OCI-LY1 (cell line): ENCODE measurements around the gene EEF1G.
A peak's percentile ranks its signal among the peaks of the same experiment; 100 is the strongest.
"Not testable (repeated sequence)": the region's sequence is repeated elsewhere in the genome, so short reads cannot be mapped to it uniquely, and the experiment has no call there.

Source experiments
- H2AFZ ChIP-seq: fragments of 200-600 bp; sonication (generic), shearing (Covaris generic); 2 replicates; pipeline ENCODE4 v1.6.0; 2014; ENCODE audit warnings: antibody characterized with exemption, mild to moderate bottlenecking, low read length
- H3F3A ChIP-seq: fragments of 200-600 bp; sonication (generic), shearing (Covaris generic); 2 replicates; pipeline ENCODE4 v1.6.0; 2014; ENCODE audit warnings: mild to moderate bottlenecking, antibody characterized with exemption, low read length, moderate library complexity; ENCODE audit not compliant: insufficient read depth
- H3K27ac ChIP-seq: fragments of 200-600 bp; sonication (generic); 2 replicates; pipeline ENCODE4 v1.5.1; 2014; ENCODE audit warnings: low read length, mixed run types, mild to moderate bottlenecking, low read depth; ENCODE audit not compliant: poor library complexity, severe bottlenecking
- H3K27me3 ChIP-seq: fragments of 200-600 bp; sonication (generic); 2 replicates; pipeline ENCODE4 v1.6.0; 2014; ENCODE audit warnings: antibody characterized with exemption, mild to moderate bottlenecking, low read length, moderate library complexity; ENCODE audit not compliant: insufficient read depth
- H3K36me3 ChIP-seq: fragments of 200-600 bp; sonication (generic); 2 replicates; pipeline ENCODE4 v1.6.1; 2014; ENCODE audit warnings: mild to moderate bottlenecking, antibody characterized with exemption, low read length, moderate library complexity, mixed read lengths; ENCODE audit not compliant: insufficient read depth
- H3K4me1 ChIP-seq: fragments of 200-600 bp; sonication (generic); 2 replicates; pipeline ENCODE4 v1.5.1; 2014; ENCODE audit warnings: mild to moderate bottlenecking, low read length, moderate library complexity; ENCODE audit not compliant: insufficient read depth, severe bottlenecking
- H3K4me2 ChIP-seq: fragments of 200-600 bp; sonication (generic), shearing (Covaris generic); 2 replicates; pipeline ENCODE4 v1.6.1; 2014; ENCODE audit warnings: low read length
- H3K4me3 ChIP-seq: fragments of 200-600 bp; sonication (generic); 2 replicates; pipeline ENCODE4 v1.5.1; 2014; ENCODE audit warnings: low read length, low read depth, mild to moderate bottlenecking, mixed read lengths; ENCODE audit not compliant: poor library complexity, severe bottlenecking
- H3K79me2 ChIP-seq: fragments of 200-600 bp; shearing (Covaris generic); 2 replicates; pipeline ENCODE4 v1.6.1; 2016; ENCODE audit warnings: mixed run types, low read length, mixed read lengths; ENCODE audit not compliant: insufficient read depth
- H3K9ac ChIP-seq: fragments of 200-600 bp; sonication (generic), shearing (Covaris generic); 2 replicates; pipeline ENCODE4 v1.6.1; 2014; ENCODE audit warnings: mild to moderate bottlenecking, low read length, mixed read lengths
- H3K9me2 ChIP-seq: fragments of 200-600 bp; sonication (generic), shearing (Covaris generic); 2 replicates; pipeline ENCODE4 v1.6.1; 2014; ENCODE audit warnings: low read depth, mild to moderate bottlenecking, low read length, mixed read lengths
- H3K9me3 ChIP-seq: fragments of 200-600 bp; shearing (Covaris generic); 2 replicates; pipeline ENCODE4 v1.6.1; 2014; ENCODE audit warnings: low read length, mixed read lengths
- H4K20me1 ChIP-seq: fragments of 200-600 bp; sonication (generic), shearing (Covaris generic); 2 replicates; pipeline ENCODE4 v1.6.0; 2016; ENCODE audit warnings: mild to moderate bottlenecking, low read length; ENCODE audit not compliant: insufficient read depth
- CTCF ChIP-seq: fragments of 200-600 bp; sonication (generic), shearing (Covaris generic); IDR thresholded peaks from 2 replicates; pipeline ENCODE4 v1.5.1; 2017; ENCODE audit warnings: mild to moderate bottlenecking, antibody characterized with exemption, low read length, moderate library complexity, mixed read lengths
- EZH2 ChIP-seq: fragments of 200-600 bp; sonication (generic), shearing (Covaris generic); IDR thresholded peaks from 2 replicates; pipeline ENCODE4 v1.8.0; 2017; ENCODE audit warnings: borderline replicate concordance, mixed run types, mild to moderate bottlenecking, antibody characterized with exemption, low read length, moderate library complexity, mixed read lengths

EEF1G gene

GRCh38 chr11:62573006-62573591, 592 bp downstream of the EEF1G start:
- Histone ChIP-seq H3K4me2 (peak overlapping the region; percentile 78), H3K9me3 (no peaks in the 10 kb centered on the region), H3K79me2 (peaks cover 21% of the 10 kb centered on the region), H3K9ac (peak overlapping the region; percentile 81), H3K4me3 (peak overlapping the region; percentile 77), H3K9me2 (no peaks in the 10 kb centered on the region), H3K27me3 (no peaks in the 10 kb centered on the region), H3K36me3 (peaks cover 74% of the 10 kb centered on the region), H3K4me1 (peaks cover 32% of the 10 kb centered on the region), H3K27ac (peak overlapping the region; percentile 61), H2AFZ (no peak overlapping the region), H3F3A (no peaks in the 10 kb centered on the region), H4K20me1 (no peaks in the 10 kb centered on the region)
- TF ChIP-seq EZH2: no peak
- TF ChIP-seq CTCF: no peak

- H3K4me2 ChIP-seq: peak overlapping the region; percentile 78
- H4K20me1 ChIP-seq: no peaks in the 10 kb centered on the region
- H3F3A ChIP-seq: no peaks in the 10 kb centered on the region
- peaks cover 76% of the 10 kb centered on the region for H3K36me3 ChIP-seq
- H3K9ac ChIP-seq: peak overlapping the region; percentile 81
- H3K27ac ChIP-seq: peak overlapping the region; percentile 61
- no peaks in the 10 kb centered on the region for H3K27me3 ChIP-seq
- no peak overlapping the region for H2AFZ ChIP-seq
- peak overlapping the region; percentile 77 for H3K4me3 ChIP-seq
- no peaks in the 10 kb centered on the region for H3K9me3 ChIP-seq
- peaks cover 21% of the 10 kb centered on the region for H3K79me2 ChIP-seq
- no peak for TF ChIP-seq EZH2
- no peak for TF ChIP-seq CTCF
- peaks cover 38% of the 10 kb centered on the region for H3K4me1 ChIP-seq
- no peaks in the 10 kb centered on the region for H3K9me2 ChIP-seq
Measured at GRCh38 chr11:62572431-62572830, 1.3 kb downstream of the EEF1G start.

GRCh38 chr11:62571493-62571892, 2.2 kb downstream of the EEF1G start:
- Histone ChIP-seq H3K4me3 (peak overlapping the region; percentile 77), H3K79me2 (peaks cover 21% of the 10 kb centered on the region), H3K36me3 (peaks cover 77% of the 10 kb centered on the region), H3K4me2 (peak overlapping the region; percentile 78; the same call in 1 of the 2 replicates), H3K4me1 (peaks cover 38% of the 10 kb centered on the region)
- H4K20me1 ChIP-seq, H3K9ac ChIP-seq, H3K9me2 ChIP-seq, H3F3A ChIP-seq, H2AFZ ChIP-seq, H3K9me3 ChIP-seq, H3K27me3 ChIP-seq, H3K27ac ChIP-seq: not testable (repeated sequence)

- not testable (repeated sequence) for H3K27ac ChIP-seq, H3K9me2 ChIP-seq, H3K9ac ChIP-seq, H4K20me1 ChIP-seq, H3K27me3 ChIP-seq, H3K4me3 ChIP-seq, H3K4me2 ChIP-seq, H2AFZ ChIP-seq, H3K9me3 ChIP-seq, H3F3A ChIP-seq
- Histone ChIP-seq H3K79me2 (peaks cover 23% of the 10 kb centered on the region), H3K36me3 (peaks cover 77% of the 10 kb centered on the region), H3K4me1 (peaks cover 38% of the 10 kb centered on the region)
Measured at GRCh38 chr11:62570903-62571302, 2.8 kb downstream of the EEF1G start.
